ENCODE data around the gene UBE2J1. TPM values are rescaled to one million over a fixed set of nuclear protein-coding genes. Genes with fewer than 3 reads are reported as not detected.
A peak's percentile ranks its signal among the peaks of the same experiment; 100 is the strongest.

Gene UBE2J1
- polyA plus RNA-seq, 2 of the 4 experiments (the other 2 are of a cell fraction) = 12.6 to 32.7 TPM

DNA sequence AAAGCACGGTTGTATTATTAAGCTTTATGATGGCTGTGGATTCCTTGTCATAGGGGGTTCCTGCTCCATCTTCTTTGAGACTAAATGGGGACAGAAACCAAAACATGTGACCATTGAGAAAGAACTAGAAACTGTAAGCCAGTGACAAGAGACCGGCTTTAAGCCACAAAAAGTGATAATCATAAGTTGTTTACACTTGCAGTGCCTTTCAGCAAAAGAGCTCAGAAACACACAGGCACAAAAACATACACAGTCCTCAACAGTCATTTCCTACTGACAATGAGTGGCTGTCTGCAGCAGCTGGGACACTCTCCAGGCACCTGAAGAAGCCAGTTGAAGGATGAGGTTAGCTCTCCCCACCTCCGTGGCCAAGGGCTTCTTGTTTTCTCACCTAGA lies 20.0 kb upstream of the UBE2J1 start:
- Histone ChIP-seq H3K4me2 (0 out of 3 replicates have a peak overlapping the region, but pooled peaks have one; percentile 9), H3K4me1 (no peaks in the 10 kb centered on the region), H3K4me3 (no peak overlapping the region), H3K27ac (no peak overlapping the region), H3K9me3 (no peaks in the 10 kb centered on the region)
- FAIRE-seq (no peak), ATAC-seq (no peak), DNase-seq (ENCODE audit: low read depth in 1 of 2, low spot score in 1 of 2) (no peak)
- POLR2A ChIA-PET = interaction anchor here (1.1 kb wide), 1 partner anchor 19 kb away, joined by 3 read pairs; no protein-coding TSS in a partner anchor
- CTCF ChIA-PET = interaction anchor here (0.6 to 3.7 kb wide), 24 partner anchors 8 to 552 kb away, joined by 3 to 25 read pairs (median 4); partner anchors contain the start of gene UBE2J1
- WGBS (ENCODE audit: missing lambda C conversion rate) = 75% methylated on average over 3 of the region's 3 CpGs
- TF ChIP-seq, protein P1, sequence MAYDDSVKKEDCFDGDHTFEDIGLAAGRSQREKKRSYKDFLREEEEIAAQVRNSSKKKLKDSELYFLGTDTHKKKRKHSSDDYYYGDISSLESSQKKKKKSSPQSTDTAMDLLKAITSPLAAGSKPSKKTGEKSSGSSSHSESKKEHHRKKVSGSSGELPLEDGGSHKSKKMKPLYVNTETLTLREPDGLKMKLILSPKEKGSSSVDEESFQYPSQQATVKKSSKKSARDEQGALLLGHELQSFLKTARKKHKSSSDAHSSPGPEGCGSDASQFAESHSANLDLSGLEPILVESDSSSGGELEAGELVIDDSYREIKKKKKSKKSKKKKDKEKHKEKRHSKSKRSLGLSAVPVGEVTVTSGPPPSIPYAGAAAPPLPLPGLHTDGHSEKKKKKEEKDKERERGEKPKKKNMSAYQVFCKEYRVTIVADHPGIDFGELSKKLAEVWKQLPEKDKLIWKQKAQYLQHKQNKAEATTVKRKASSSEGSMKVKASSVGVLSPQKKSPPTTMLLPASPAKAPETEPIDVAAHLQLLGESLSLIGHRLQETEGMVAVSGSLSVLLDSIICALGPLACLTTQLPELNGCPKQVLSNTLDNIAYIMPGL (CRISPR knock-in tag; IDR thresholded peaks at IDR 0.05; ENCODE audit: borderline replicate concordance) = no peak
- TF ChIP-seq ESRRA (IDR thresholded peaks at IDR 0.05; ENCODE audit: borderline replicate concordance, low read length) (no peak), MAZ (IDR thresholded peaks at IDR 0.05; ENCODE audit: borderline replicate concordance, low read depth, low read length) (no peak), RNF2 (IDR thresholded peaks at IDR 0.05; ENCODE audit: borderline replicate concordance, low read depth) (no peak), ZFP36 (IDR thresholded peaks at IDR 0.05; ENCODE audit: borderline replicate concordance, partially characterized antibody) (no peak), JUNB (IDR thresholded peaks at IDR 0.05) (no peak), MYC (IDR thresholded peaks at IDR 0.05; ENCODE audit: borderline replicate concordance, low read length) (no peak), EP300 (IDR thresholded peaks at IDR 0.05) (no peak)
- TF ChIP-seq, protein P2, sequence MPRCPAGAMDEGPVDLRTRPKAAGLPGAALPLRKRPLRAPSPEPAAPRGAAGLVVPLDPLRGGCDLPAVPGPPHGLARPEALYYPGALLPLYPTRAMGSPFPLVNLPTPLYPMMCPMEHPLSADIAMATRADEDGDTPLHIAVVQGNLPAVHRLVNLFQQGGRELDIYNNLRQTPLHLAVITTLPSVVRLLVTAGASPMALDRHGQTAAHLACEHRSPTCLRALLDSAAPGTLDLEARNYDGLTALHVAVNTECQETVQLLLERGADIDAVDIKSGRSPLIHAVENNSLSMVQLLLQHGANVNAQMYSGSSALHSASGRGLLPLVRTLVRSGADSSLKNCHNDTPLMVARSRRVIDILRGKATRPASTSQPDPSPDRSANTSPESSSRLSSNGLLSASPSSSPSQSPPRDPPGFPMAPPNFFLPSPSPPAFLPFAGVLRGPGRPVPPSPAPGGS (IDR thresholded peaks at IDR 0.05) = no peak
- TF ChIP-seq, protein P3, sequence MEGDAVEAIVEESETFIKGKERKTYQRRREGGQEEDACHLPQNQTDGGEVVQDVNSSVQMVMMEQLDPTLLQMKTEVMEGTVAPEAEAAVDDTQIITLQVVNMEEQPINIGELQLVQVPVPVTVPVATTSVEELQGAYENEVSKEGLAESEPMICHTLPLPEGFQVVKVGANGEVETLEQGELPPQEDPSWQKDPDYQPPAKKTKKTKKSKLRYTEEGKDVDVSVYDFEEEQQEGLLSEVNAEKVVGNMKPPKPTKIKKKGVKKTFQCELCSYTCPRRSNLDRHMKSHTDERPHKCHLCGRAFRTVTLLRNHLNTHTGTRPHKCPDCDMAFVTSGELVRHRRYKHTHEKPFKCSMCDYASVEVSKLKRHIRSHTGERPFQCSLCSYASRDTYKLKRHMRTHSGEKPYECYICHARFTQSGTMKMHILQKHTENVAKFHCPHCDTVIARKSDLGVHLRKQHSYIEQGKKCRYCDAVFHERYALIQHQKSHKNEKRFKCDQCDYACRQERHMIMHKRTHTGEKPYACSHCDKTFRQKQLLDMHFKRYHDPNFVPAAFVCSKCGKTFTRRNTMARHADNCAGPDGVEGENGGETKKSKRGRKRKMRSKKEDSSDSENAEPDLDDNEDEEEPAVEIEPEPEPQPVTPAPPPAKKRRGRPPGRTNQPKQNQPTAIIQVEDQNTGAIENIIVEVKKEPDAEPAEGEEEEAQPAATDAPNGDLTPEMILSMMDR (IDR thresholded peaks at IDR 0.05) = no peak

DNA sequence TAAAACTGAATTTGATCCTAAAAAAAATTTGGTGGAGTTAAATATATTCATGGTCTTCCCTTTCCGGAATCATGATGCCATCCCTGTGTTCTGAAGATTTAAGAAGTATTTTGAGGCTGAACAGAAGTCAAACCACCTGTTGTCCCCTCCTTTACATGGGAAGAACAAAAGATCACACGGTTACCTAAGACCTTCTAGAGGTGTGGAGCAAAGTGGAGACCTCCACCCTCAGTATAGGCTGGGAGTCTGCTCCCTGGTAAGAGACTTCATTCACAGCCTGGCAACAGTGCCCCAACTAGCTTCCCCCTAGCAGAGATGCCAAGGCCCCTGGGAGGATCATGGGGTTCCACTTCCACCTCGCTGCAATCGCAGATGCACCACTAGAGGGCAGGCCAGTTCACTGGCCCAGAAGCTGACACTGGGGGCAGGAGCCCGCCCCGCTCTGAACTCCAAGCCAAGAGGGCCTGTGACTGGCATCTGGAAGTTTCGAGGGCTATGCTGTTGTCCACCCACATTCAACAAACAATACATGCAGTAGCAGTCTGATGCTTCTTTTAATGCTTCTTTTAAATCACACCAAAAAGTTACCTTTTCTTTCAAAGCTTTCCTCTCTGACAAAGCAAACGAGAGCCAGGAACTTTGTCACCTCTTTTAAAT lies 19.5 kb upstream of the UBE2J1 start:
- H3K27ac ChIP-seq = no peak overlapping the region
- no peak overlapping the region for H3K4me3 ChIP-seq
- CTCF ChIA-PET = interaction anchor here (0.6 to 3.7 kb wide), 30 partner anchors 9 to 552 kb away, joined by 3 to 25 read pairs (median 4); partner anchors contain the start of gene UBE2J1
- ATAC-seq (peak; percentile 94 to 98), FAIRE-seq (no peak), DNase-seq (ENCODE audit: low read depth in 1 of 2, low spot score in 1 of 2) (peak; percentile 49 to 62)
- 0 out of 3 replicates have a peak overlapping the region, but pooled peaks have one; percentile 9 for H3K4me2 ChIP-seq
- no peaks in the 10 kb centered on the region for H3K4me1 ChIP-seq
- 29% methylated on average over 6 of the region's 8 CpGs for WGBS (ENCODE audit: missing lambda C conversion rate)
- TF ChIP-seq RAD21 (conservative IDR thresholded peaks at IDR 0.05 in 1 of 2, IDR thresholded peaks at IDR 0.05 in 1 of 2) (peak; percentile 48 to 59; a peak in 4 of 5 replicates), SMC3 (IDR thresholded peaks at IDR 0.05) (peak; percentile 53), ESRRA (IDR thresholded peaks at IDR 0.05; ENCODE audit: borderline replicate concordance, low read length) (no peak), CHD4 (IDR thresholded peaks at IDR 0.05; ENCODE audit: borderline replicate concordance) (no peak)
- TF ChIP-seq, protein P3 (IDR thresholded peaks at IDR 0.05) = peak; percentile 72
- H3K9me3 ChIP-seq = no peaks in the 10 kb centered on the region
- POLR2A ChIA-PET = interaction anchor here (1.1 kb wide), 1 partner anchor 19 kb away, joined by 3 read pairs; no protein-coding TSS in a partner anchor
